ENCODE measurements around the gene BCR. TPM values are rescaled to one million over a fixed set of nuclear protein-coding genes. Genes with fewer than 3 reads are reported as not detected.

BCR gene
- total and polyA plus RNA-seq, 2 of the 13 experiments (the other 11 are each of a cell fraction or from before 2014, with no cell fraction given): 19.9 to 33.6 TPM

DNA sequence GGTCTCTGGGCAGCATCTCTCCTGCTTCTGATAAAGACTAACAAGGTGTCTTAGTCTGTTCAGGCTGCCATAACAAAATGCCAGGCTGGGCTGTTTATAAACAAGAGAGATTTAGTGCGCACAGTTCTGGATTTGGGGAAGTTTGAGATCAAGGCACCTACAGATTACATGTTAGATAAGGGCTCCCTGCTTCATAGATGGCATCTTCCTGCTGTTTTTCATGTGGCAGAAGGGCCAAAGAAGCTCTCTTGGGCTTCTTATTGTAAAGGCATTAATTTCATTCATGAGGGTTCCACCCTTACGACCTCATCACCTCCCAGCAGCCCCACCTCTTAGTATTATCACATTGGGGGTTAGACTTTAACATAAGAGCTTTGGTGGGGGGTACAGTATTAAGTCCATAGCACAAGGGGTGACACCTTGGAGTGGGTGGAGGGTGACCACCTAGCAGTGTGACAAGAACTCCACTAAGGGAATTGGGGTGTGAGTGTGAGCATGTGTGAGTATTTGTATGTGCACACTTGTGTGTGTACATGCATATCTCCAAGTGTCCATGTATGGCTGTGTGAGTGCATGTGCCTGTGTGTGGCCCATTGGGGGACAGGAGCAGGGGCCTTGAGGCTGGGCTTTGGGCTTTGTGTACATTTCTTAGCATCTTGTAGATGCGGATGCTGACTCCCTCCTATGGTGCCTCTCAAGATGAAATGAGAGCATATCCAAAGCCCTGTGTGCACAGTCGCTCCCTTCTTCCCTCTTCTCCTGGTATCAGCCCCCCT is 42.7 kb downstream of the BCR start (continued):
- TF ChIP-seq ZFP36L1 (CRISPR knock-in tag; IDR thresholded peaks at IDR 0.05) (no peak), ZNF660 (CRISPR knock-in tag; IDR thresholded peaks at IDR 0.05; ENCODE audit: borderline replicate concordance, low read depth) (no peak), ZNF614 (CRISPR knock-in tag; IDR thresholded peaks at IDR 0.05; ENCODE audit: borderline replicate concordance) (no peak), ZIK1 (CRISPR knock-in tag; IDR thresholded peaks at IDR 0.05; ENCODE audit: borderline replicate concordance, low read depth) (no peak), YEATS2 (CRISPR knock-in tag; IDR thresholded peaks at IDR 0.05; ENCODE audit: borderline replicate concordance) (no peak)
- TF ChIP-seq, protein P1, sequence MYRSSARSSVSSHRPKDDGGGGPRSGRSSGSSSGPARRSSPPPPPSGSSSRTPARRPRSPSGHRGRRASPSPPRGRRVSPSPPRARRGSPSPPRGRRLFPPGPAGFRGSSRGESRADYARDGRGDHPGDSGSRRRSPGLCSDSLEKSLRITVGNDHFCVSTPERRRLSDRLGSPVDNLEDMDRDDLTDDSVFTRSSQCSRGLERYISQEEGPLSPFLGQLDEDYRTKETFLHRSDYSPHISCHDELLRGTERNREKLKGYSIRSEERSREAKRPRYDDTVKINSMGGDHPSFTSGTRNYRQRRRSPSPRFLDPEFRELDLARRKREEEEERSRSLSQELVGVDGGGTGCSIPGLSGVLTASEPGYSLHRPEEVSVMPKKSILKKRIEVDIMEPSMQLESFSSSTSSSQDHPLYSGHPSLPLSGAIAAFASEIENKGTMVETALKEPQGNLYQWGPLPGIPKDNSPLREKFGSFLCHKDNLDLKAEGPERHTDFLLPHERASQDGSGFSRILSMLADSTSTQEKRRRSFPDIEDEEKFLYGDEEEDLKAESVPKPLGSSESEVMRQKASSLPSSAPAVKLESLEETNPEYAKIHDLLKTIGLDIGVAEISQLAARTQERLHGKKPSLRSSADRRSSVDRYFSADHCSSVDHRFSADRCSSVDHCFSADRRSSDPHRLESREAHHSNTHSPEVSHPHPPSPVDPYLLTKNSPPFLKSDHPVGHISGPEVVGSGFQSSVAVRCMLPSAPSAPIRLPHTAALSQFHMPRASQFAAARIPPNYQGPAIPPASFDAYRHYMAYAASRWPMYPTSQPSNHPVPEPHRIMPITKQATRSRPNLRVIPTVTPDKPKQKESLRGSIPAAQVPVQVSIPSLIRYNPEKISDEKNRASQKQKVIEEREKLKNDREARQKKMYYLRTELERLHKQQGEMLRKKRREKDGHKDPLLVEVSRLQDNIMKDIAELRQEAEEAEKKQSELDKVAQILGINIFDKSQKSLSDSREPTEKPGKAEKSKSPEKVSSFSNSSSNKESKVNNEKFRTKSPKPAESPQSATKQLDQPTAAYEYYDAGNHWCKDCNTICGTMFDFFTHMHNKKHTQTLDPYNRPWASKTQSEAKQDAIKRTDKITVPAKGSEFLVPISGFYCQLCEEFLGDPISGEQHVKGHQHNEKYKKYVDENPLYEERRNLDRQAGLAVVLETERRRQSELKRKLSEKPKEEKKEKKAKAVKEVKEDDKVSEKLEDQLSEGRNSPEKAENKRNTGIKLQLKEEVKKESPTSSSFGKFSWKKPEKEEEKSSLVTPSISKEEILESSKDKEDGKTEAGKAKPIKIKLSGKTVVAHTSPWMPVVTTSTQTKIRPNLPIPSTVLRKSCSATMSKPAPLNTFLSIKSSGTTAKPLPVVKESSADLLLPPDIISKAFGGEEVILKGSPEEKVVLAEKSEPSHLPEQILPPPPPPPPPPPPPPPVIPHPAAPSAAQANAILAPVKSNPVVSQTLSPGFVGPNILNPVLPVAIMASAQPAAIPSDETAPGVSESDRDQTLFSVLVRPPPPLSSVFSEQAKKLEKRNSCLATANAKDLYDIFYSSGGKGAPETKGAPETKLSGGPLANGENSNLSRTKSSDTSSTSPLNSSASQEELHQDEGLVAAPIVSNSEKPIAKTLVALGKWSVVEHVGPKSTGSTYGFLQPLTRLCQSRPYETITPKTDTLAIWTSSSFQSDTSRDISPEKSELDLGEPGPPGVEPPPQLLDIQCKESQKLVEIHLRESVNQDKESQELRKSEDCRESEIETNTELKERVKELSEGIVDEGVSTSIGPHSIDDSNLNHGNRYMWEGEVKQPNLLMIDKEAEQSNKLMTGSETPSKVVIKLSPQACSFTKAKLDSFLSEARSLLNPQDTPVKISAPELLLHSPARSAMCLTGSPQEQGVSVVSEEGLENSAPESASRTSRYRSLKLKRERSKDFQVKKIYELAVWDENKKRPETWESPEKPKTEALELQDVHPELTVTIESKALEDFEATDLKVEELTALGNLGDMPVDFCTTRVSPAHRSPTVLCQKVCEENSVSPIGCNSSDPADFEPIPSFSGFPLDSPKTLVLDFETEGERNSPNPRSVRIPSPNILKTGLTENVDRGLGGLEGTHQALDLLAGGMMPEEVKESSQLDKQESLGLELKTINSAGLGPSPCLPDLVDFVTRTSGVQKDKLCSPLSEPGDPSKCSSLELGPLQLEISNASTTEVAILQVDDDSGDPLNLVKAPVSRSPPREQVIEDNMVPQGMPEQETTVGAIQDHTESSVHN (CRISPR knock-in tag; IDR thresholded peaks at IDR 0.05): no peak
- TF ChIP-seq, protein P2, sequence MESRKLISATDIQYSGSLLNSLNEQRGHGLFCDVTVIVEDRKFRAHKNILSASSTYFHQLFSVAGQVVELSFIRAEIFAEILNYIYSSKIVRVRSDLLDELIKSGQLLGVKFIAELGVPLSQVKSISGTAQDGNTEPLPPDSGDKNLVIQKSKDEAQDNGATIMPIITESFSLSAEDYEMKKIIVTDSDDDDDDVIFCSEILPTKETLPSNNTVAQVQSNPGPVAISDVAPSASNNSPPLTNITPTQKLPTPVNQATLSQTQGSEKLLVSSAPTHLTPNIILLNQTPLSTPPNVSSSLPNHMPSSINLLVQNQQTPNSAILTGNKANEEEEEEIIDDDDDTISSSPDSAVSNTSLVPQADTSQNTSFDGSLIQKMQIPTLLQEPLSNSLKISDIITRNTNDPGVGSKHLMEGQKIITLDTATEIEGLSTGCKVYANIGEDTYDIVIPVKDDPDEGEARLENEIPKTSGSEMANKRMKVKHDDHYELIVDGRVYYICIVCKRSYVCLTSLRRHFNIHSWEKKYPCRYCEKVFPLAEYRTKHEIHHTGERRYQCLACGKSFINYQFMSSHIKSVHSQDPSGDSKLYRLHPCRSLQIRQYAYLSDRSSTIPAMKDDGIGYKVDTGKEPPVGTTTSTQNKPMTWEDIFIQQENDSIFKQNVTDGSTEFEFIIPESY (CRISPR knock-in tag; IDR thresholded peaks at IDR 0.05): no peak
